ENCODE measurements around the gene PPP1R3C. TPM values are rescaled to one million over a fixed set of nuclear protein-coding genes. Genes with fewer than 3 reads are reported as not detected.

PPP1R3C gene
- total RNA-seq, 1 donor from 2014 or later: 17.4 TPM

GRCh38 chr10:91635401-91636400, 2.8 kb upstream of the PPP1R3C start:
- peak; percentile 78 for DNase-seq (ENCODE audit: low read depth)
- Histone ChIP-seq H3K27me3 (ENCODE audit: control insufficient read depth, insufficient read depth, low read length) (no peaks in the 10 kb centered on the region), H3K36me3 (ENCODE audit: control insufficient read depth, insufficient read depth, low read length) (peaks cover under 1% of the 10 kb centered on the region), H3K4me3 (ENCODE audit: low read depth, low read length) (no peak overlapping the region)
- FAIRE-seq: no peak
- peak; percentile 77 for TF ChIP-seq CTCF (IDR thresholded peaks at IDR 0.05; ENCODE audit: insufficient read depth, low read length, severe bottlenecking)

DNA sequence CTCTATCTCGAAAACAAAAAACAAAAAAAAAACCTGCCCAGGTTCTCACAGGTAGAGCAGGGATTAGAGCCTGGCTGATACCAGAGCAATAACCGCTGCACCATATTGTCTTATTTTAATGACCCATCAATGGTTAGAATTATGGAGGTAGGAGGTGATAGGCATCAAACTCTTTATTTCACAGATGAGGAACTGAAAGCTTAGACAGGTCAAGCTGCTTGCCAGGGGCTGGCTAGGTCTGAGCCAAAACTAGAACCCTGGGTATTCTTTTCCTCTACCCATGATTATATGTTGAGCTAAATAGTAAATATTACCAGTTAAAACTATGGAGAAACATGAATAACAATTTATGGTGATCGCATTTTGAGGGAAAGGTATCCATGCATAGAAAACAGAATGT, 2.0 kb upstream of the PPP1R3C start:
- Histone ChIP-seq H3K36me3 (ENCODE audit: control insufficient read depth, insufficient read depth, low read length) (peaks cover 5% of the 10 kb centered on the region), H3K27me3 (ENCODE audit: control insufficient read depth, insufficient read depth, low read length) (no peaks in the 10 kb centered on the region), H3K4me3 (ENCODE audit: low read depth, low read length) (no peak overlapping the region)
- FAIRE-seq (no peak), DNase-seq (ENCODE audit: low read depth) (no peak)
- no peak for TF ChIP-seq CTCF (IDR thresholded peaks at IDR 0.05; ENCODE audit: insufficient read depth, low read length, severe bottlenecking)

GRCh38 chr10:91634246-91634645, 1.4 kb upstream of the PPP1R3C start:
- DNase-seq (ENCODE audit: low read depth) (no peak), FAIRE-seq (no peak)
- no peak overlapping the region for H3K4me3 ChIP-seq (ENCODE audit: low read depth, low read length)
- TF ChIP-seq CTCF (IDR thresholded peaks at IDR 0.05; ENCODE audit: insufficient read depth, low read length, severe bottlenecking): no peak
- H3K27me3 ChIP-seq (ENCODE audit: control insufficient read depth, insufficient read depth, low read length): no peaks in the 10 kb centered on the region
- peaks cover 7% of the 10 kb centered on the region for H3K36me3 ChIP-seq (ENCODE audit: control insufficient read depth, insufficient read depth, low read length)

DNA sequence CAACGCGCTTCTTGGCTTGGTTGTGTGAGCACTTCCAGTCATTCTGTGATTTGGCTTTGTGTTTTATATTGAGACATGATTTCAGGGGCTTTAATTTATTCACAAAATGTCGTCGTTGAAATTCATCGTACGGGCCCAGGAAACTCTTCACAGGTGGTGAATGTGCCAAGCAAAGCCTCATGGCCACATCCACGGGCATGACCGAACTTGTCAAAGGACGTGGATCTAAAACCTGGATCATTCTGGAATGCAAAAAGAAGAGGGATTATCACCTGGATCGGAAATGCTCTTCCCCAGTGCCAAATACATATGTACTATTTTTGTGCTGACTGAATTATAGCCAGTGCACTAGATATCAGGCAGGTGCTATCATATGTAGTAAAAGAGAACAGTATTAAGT, 2.2 kb downstream of the PPP1R3C start:
- Histone ChIP-seq H3K4me3 (ENCODE audit: low read depth, low read length) (no peak overlapping the region), H3K27me3 (ENCODE audit: control insufficient read depth, insufficient read depth, low read length) (no peaks in the 10 kb centered on the region), H3K36me3 (ENCODE audit: control insufficient read depth, insufficient read depth, low read length) (peaks cover 7% of the 10 kb centered on the region)
- FAIRE-seq (no peak), DNase-seq (ENCODE audit: low read depth) (no peak)
- TF ChIP-seq CTCF (IDR thresholded peaks at IDR 0.05; ENCODE audit: insufficient read depth, low read length, severe bottlenecking): no peak

GRCh38 chr10:91629715-91630549, 2.9 kb downstream of the PPP1R3C start:
- FAIRE-seq: no peak
- peaks cover 7% of the 10 kb centered on the region for H3K36me3 ChIP-seq (ENCODE audit: control insufficient read depth, insufficient read depth, low read length)
- H3K27me3 ChIP-seq (ENCODE audit: control insufficient read depth, insufficient read depth, low read length): no peaks in the 10 kb centered on the region
- TF ChIP-seq CTCF (IDR thresholded peaks at IDR 0.05; ENCODE audit: insufficient read depth, low read length, severe bottlenecking): no peak
- H3K4me3 ChIP-seq (ENCODE audit: low read depth, low read length): no peak overlapping the region
- DNase-seq (ENCODE audit: low read depth): peak; percentile 36
